CD14-positive monocyte (primary cell): Measurements from ENCODE around the gene ZNF423. TPM values are rescaled to one million over a fixed set of nuclear protein-coding genes. Genes with fewer than 3 reads are reported as not detected.

Experiments used
- DNase-seq, 3 donors: peaks; one replicate each; pipeline ENCODE4 v3.0.0-alpha.2; 2011 to 2022
- H2AFZ ChIP-seq: 2 replicates; pipeline ENCODE4 v1.6.0; 2012; ENCODE audit warnings: mild to moderate bottlenecking, low read depth, low read length, inconsistent platforms; ENCODE audit not compliant: insufficient read depth, poor library complexity, severe bottlenecking
- H3K27ac ChIP-seq, 2 donors: 1 replicate in 1 of 2; 2 replicates in 1 of 2; pipeline ENCODE4 v1.5.1; 2012 to 2013; ENCODE audit warnings: low read length in 2 of 2, control low read depth in 1 of 2, inconsistent platforms in 1 of 2, low read depth in 1 of 2, mild to moderate bottlenecking in 1 of 2
- H3K27me3 ChIP-seq, 2 donors: one replicate each; pipeline versions ENCODE4 v1.6.0 to v1.6.1; 2011 to 2013; ENCODE audit warnings: low read length in 2 of 2; ENCODE audit not compliant: control insufficient read depth in 2 of 2, insufficient read depth in 2 of 2
- H3K36me3 ChIP-seq, 2 donors: replicated peaks in 1 of 2; 1 replicate in 1 of 2; 2 replicates in 1 of 2; pipeline versions ENCODE4 v1.5.1 to v1.6.1; 2012 to 2013; ENCODE audit warnings: low read length in 2 of 2, control low read depth in 1 of 2, inconsistent platforms in 1 of 2, mild to moderate bottlenecking in 1 of 2; ENCODE audit not compliant: insufficient read depth in 2 of 2, control insufficient read depth in 1 of 2
- H3K4me1 ChIP-seq, 2 donors: 1 replicate in 1 of 2; 2 replicates in 1 of 2; pipeline versions ENCODE4 v1.5.1 to v1.6.1; 2012 to 2013; ENCODE audit warnings: low read length in 2 of 2, control low read depth in 1 of 2, inconsistent platforms in 1 of 2, mild to moderate bottlenecking in 1 of 2, moderate library complexity in 1 of 2; ENCODE audit not compliant: insufficient read depth in 2 of 2, control insufficient read depth in 1 of 2
- H3K4me2 ChIP-seq: replicated peaks from 2 replicates; pipeline ENCODE3; 2012; ENCODE audit warnings: low read length, moderate library complexity, mild to moderate bottlenecking; ENCODE audit not compliant: poor library complexity, severe bottlenecking; ENCODE audit errors: extremely low read depth
- H3K4me3 ChIP-seq, 3 experiments: fragments of 200-600 bp in 1 of 3; sonication (generic) in 1 of 3; replicated peaks in 1 of 3; 1 replicate in 2 of 3; 2 replicates in 1 of 3; pipeline ENCODE4 v1.5.1; 2011 to 2013; ENCODE audit warnings: low read length in 3 of 3, mild to moderate bottlenecking in 3 of 3, control low read depth in 2 of 3, low read depth in 2 of 3, inconsistent platforms in 1 of 3, moderate library complexity in 1 of 3
- H3K79me2 ChIP-seq: 2 replicates; pipeline ENCODE4 v1.6.0; 2012; ENCODE audit warnings: mild to moderate bottlenecking, control low read depth, inconsistent platforms, low read length, moderate library complexity; ENCODE audit not compliant: insufficient read depth
- H3K9ac ChIP-seq: 2 replicates; pipeline ENCODE4 v1.6.0; 2017; ENCODE audit warnings: low read length, mild to moderate bottlenecking; ENCODE audit not compliant: insufficient read depth, poor library complexity, severe bottlenecking
- H3K9me3 ChIP-seq, 2 donors: replicated peaks in 1 of 2; 1 replicate in 1 of 2; 2 replicates in 1 of 2; pipeline versions ENCODE4 v1.5.1 to v1.6.1; 2012 to 2013; ENCODE audit warnings: low read length in 2 of 2, control low read depth in 1 of 2; ENCODE audit not compliant: control insufficient read depth in 1 of 2, insufficient read depth in 1 of 2
- H4K20me1 ChIP-seq: 2 replicates; pipeline ENCODE4 v1.6.0; 2012; ENCODE audit warnings: mild to moderate bottlenecking, low read length, control low read depth, moderate library complexity; ENCODE audit not compliant: insufficient read depth
- H3K27ac Mint-ChIP-seq, 7 donors: one replicate each; pipeline ENCODE4 v1.8.0; 2020; ENCODE audit warnings: mild to moderate bottlenecking in 7 of 7, mixed read lengths in 7 of 7, moderate library complexity in 6 of 7, inconsistent platforms in 2 of 7
- H3K27me3 Mint-ChIP-seq, 3 donors: one replicate each; pipeline ENCODE4 v1.8.0; 2021 to 2022; ENCODE audit warnings: low read depth in 3 of 3, mild to moderate bottlenecking in 3 of 3, mixed read lengths in 3 of 3, moderate library complexity in 3 of 3, inconsistent platforms in 1 of 3
- H3K36me3 Mint-ChIP-seq, 2 donors: one replicate each; pipeline ENCODE4 v1.8.0; 2020; ENCODE audit warnings: mixed read lengths in 2 of 2, inconsistent platforms in 1 of 2, mild to moderate bottlenecking in 1 of 2
- H3K4me1 Mint-ChIP-seq: one replicate; pipeline ENCODE4 v1.8.0; 2020; ENCODE audit warnings: mild to moderate bottlenecking, mixed read lengths
- H3K4me3 Mint-ChIP-seq, 2 donors: one replicate each; pipeline ENCODE4 v1.8.0; 2020; ENCODE audit warnings: mild to moderate bottlenecking in 2 of 2, mixed read lengths in 2 of 2, moderate library complexity in 1 of 2
- H3K9me3 Mint-ChIP-seq, 7 donors: one replicate each; pipeline ENCODE4 v1.8.0; 2020 to 2022; ENCODE audit warnings: mixed read lengths in 7 of 7, mild to moderate bottlenecking in 6 of 7, moderate library complexity in 6 of 7, inconsistent platforms in 2 of 7
- CTCF ChIP-seq: fragments of 200-600 bp; IDR thresholded peaks from one replicate; pipeline ENCODE4 v1.8.0; 2022; ENCODE audit warnings: antibody characterized with exemption, mild to moderate bottlenecking
- WGBS: methylation state at CpG from one replicate; pipeline ENCODE4 v1.1.5; 2013; ENCODE audit warnings: missing lambda C conversion rate; ENCODE audit not compliant: insufficient coverage; 5-methylcytosine and 5-hydroxymethylcytosine counted together
- intact Hi-C, 2 donors: fragments of 100-400 bp; cut with micrococcal nuclease; formaldehyde crosslinking; loops; one replicate each; pipeline versions ENCODE4 v1.15.0 to v1.15.1; 2023
- polyA plus RNA-seq, 3 donors: library from polyadenylated mRNA; depleted of rRNA in 1 of 3; unstranded in 2 of 3; stranded (reverse) in 1 of 3; fragments of 300-500 nt in 2 of 3; fragments of >200 nt in 1 of 3; fragmentation: Illumina TruSeq in 2 of 3; gene quantifications; 1 replicate in 2 of 3; 2 replicates in 1 of 3; pipeline ENCODE4 v1.2.3, GENCODE V29; 2012 to 2021

The ZNF423 gene
- polyA plus RNA-seq, 3 donors = not detected

- Histone ChIP-seq H3K9me3 (no peaks in the 10 kb centered on the region), H2AFZ (no peak overlapping the region), H4K20me1 (no peaks in the 10 kb centered on the region), H3K4me1 (no peaks in the 10 kb centered on the region), H3K79me2 (no peaks in the 10 kb centered on the region), H3K27ac (no peak overlapping the region), H3K4me3 (no peak overlapping the region), H3K27me3 (no peaks in the 10 kb centered on the region), H3K4me2 (no peak overlapping the region), H3K9ac (no peak overlapping the region), H3K36me3 (no peaks in the 10 kb centered on the region)
- Mint-ChIP-seq H3K9me3 (peaks cover 0 to 3% (median 0%) of the 10 kb centered on the region in 7 donors), H3K36me3 (no peaks in the 10 kb centered on the region), H3K4me1 (no peaks in the 10 kb centered on the region), H3K27ac (no peak overlapping the region), H3K27me3 (peaks cover 0 to 4% (median 2%) of the 10 kb centered on the region in 3 donors), H3K4me3 (no peak overlapping the region)
- TF ChIP-seq CTCF = no peak
- intact Hi-C loops = no loop called here
- 87% methylated on average over 5 of the region's 6 CpGs for WGBS
- DNase-seq = no peak
These were observed 289.5 kb downstream of the ZNF423 start for GRCh38 chr16:49566432-49566831.

GRCh38 chr16:49564496-49565229 is 291.2 kb downstream of the ZNF423 start:
- Histone ChIP-seq H3K27ac (no peak overlapping the region), H4K20me1 (no peaks in the 10 kb centered on the region), H3K4me1 (no peaks in the 10 kb centered on the region), H3K36me3 (no peaks in the 10 kb centered on the region), H3K9me3 (no peaks in the 10 kb centered on the region), H3K4me3 (no peak overlapping the region), H2AFZ (no peak overlapping the region), H3K9ac (no peak overlapping the region), H3K4me2 (no peak overlapping the region), H3K79me2 (no peaks in the 10 kb centered on the region), H3K27me3 (no peaks in the 10 kb centered on the region)
- Mint-ChIP-seq H3K9me3 (peaks cover 0 to 3% (median 0%) of the 10 kb centered on the region in 7 donors), H3K27me3 (peaks cover 0 to 4% (median 2%) of the 10 kb centered on the region in 3 donors), H3K27ac (peak overlapping the region in 2 of 7 donors; percentile 48 to 57), H3K4me1 (no peaks in the 10 kb centered on the region), H3K36me3 (no peaks in the 10 kb centered on the region), H3K4me3 (no peak overlapping the region)
- intact Hi-C loops = no loop called here
- 96% methylated on average over 14 of the region's 14 CpGs for WGBS
- TF ChIP-seq CTCF = no peak
- DNase-seq = no peak
